Measurements from ENCODE around the gene UBALD1. TPM values are rescaled to one million over a fixed set of nuclear protein-coding genes. Genes with fewer than 3 reads are reported as not detected.

The UBALD1 gene
- 6.7 TPM for polyA plus RNA-seq

DNA sequence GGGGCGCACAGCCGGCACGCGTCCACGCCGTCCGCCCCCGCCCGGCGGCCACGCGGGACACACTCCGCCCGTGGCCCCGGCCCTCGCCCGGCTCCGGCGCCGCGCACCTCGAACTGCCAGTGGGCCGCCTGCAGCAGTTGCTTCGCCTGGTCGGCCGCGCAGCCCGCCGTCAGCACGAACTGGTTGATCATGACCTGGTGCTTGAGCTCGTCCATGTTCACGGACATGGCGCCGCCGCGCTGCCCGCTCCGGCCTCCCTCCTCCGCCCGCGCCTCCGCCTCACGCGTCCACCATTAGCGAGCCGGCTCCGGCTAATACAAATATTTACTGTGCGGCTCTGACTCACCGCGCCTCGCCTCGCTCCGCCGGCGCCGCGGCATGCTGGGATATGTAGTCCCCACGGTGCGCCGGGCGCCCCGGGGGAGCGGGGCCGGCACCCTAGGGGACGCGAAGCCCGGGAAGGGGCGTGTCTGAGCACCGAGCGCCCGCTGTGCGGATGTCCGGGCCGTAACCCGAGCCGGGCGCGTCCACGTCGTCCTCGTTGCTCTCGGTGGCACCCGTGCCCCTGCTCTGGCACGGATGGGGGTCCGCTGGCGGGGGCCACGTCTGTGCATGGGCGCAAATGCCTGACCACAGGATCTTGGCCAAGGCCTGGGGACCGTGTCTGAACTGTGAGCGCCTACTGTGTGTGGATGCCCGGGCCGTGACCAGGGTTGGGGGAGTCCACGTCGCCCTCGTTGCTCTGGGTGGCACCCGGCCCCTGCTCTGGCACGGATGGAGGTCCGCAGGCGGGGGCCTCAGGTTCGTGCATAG is at the start of gene UBALD1:
UBALD1 (minus strand) TSS at position 318 of the 813 bp plus-strand sequence; CDS start at position 227, 91 bp downstream.
- Mint-ChIP-seq H3K4me1 (peaks cover 9 to 10% (median 9%) of the 10 kb centered on the region in 3 donors), H3K27me3 (no peaks in the 10 kb centered on the region), H3K4me3 (peak within 1 kb of the TSS; percentile 93 to 99 (median 96)), H3K36me3 (no peaks in the 10 kb centered on the region), H3K27ac (peak within 1 kb of the TSS; percentile 93 to 98 (median 93)), H3K9me3 (no peaks in the 10 kb centered on the region)

DNA sequence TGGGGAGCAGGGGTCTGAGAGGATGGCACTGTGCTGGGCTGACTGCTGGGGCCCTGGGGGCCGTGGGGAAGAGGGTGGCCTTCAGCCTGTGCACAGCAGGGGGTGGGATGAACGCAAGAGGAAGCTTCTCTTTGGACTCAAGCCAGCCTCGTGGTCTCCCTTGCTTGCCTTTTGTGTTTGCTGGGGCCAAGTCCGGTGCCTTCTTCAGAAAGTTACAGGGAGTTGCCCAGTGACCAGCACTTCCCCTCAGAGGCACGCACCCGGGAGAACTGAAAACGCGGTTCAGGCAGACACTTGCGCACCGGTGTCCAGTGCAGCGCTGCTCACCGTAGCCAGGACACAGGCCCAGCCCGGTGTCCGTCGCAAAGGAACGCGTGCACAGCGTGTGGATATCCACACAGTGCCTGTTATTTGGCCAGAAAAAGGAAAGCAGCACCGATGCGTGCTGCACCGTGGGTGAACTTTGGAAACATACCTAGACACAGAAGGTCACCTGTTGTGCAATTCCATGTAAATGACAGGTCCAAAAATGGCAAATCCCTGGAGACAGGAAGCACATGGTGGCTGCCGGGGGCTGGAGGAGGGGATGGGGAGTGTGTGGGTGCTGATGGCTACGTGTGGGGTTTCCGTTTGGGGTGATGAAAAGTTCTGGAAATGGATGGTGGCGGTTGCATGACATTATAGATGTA is 49.2 kb upstream of the UBALD1 start:
- Mint-ChIP-seq H3K27ac (peak overlapping the region in 2 of 3 donors; percentile 65 to 71), H3K9me3 (no peaks in the 10 kb centered on the region), H3K36me3 (no peaks in the 10 kb centered on the region), H3K4me3 (peak overlapping the region in 1 of 4 donors; percentile 87), H3K4me1 (peaks cover 0 to 14% (median 14%) of the 10 kb centered on the region in 3 donors), H3K27me3 (no peaks in the 10 kb centered on the region)

DNA sequence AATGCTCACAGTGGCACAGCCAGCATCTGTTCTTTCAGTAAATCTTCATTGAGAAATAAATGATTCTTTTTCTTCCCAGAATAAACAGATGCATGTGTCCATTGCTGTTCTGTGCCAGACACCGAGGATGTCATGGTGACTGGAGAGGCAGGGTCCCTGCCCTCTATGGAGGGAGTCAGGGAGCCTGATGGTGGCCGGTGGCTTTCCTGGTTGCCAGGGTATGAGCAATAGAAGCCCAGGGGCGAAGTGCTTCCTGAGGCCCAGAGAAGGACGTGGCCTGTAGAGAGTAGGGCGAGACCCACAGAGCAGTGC is 48.7 kb upstream of the UBALD1 start:
- Mint-ChIP-seq H3K36me3 (no peaks in the 10 kb centered on the region), H3K4me1 (peaks cover 0 to 14% (median 14%) of the 10 kb centered on the region in 3 donors), H3K27me3 (no peaks in the 10 kb centered on the region), H3K9me3 (no peaks in the 10 kb centered on the region), H3K4me3 (no peak overlapping the region), H3K27ac (peak overlapping the region in 1 of 3 donors; percentile 40)

DNA sequence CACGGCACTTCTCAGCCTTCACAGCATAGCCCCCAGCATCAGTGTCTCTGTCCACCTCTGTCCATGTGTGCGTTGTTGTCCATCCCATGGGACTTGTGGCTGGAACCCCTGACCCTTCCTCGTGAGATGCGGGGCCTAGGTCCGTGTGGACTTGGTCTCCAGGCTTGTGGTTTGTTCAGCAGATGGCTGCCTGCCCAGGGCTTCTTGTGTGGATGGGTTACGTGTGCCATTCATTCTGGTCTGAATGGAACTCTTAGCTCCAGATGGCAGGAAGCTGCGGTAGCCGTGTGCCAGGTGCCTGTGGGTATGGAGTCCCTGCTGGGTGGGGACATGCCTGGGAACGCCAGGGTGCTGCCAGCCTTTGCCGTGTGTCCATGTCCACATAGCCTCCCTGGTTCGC is 47.0 kb upstream of the UBALD1 start:
- Mint-ChIP-seq H3K27ac (peak overlapping the region in 1 of 3 donors; percentile 39), H3K27me3 (no peaks in the 10 kb centered on the region), H3K4me1 (peaks cover 0 to 14% (median 14%) of the 10 kb centered on the region in 3 donors), H3K36me3 (no peaks in the 10 kb centered on the region), H3K9me3 (no peaks in the 10 kb centered on the region), H3K4me3 (no peak overlapping the region)

DNA sequence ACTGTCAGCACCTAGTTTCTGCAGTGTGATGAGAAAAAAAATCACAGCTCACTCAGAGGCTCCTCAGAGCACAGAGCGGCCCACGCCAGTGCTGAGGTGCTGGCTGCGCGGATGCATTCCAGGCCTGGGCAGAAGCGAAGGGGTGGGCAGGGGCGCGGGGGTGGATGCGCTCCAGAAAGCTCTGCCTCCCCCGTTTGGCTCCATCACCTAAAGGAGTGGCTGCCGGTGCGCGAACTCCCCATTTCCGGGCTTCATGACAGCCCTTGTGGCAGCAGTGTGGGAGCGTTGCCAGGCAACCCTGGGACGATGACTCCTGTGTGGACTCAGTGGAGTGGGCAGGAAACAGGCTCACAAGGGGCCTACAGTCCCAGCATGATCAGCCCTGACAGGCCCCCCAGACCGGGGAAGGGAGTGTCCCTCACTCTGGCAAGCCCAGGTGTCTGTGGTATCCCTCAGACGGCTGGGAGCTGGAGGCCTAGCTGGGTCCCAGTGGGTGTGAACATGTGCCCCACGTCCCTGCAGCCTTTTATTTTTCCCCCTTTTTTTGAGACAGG is 45.8 kb upstream of the UBALD1 start:
- Mint-ChIP-seq H3K9me3 (no peaks in the 10 kb centered on the region), H3K4me3 (no peak overlapping the region), H3K4me1 (peaks cover 0 to 14% (median 14%) of the 10 kb centered on the region in 3 donors), H3K27me3 (no peaks in the 10 kb centered on the region), H3K36me3 (no peaks in the 10 kb centered on the region), H3K27ac (peak overlapping the region in 1 of 3 donors; percentile 39)

DNA sequence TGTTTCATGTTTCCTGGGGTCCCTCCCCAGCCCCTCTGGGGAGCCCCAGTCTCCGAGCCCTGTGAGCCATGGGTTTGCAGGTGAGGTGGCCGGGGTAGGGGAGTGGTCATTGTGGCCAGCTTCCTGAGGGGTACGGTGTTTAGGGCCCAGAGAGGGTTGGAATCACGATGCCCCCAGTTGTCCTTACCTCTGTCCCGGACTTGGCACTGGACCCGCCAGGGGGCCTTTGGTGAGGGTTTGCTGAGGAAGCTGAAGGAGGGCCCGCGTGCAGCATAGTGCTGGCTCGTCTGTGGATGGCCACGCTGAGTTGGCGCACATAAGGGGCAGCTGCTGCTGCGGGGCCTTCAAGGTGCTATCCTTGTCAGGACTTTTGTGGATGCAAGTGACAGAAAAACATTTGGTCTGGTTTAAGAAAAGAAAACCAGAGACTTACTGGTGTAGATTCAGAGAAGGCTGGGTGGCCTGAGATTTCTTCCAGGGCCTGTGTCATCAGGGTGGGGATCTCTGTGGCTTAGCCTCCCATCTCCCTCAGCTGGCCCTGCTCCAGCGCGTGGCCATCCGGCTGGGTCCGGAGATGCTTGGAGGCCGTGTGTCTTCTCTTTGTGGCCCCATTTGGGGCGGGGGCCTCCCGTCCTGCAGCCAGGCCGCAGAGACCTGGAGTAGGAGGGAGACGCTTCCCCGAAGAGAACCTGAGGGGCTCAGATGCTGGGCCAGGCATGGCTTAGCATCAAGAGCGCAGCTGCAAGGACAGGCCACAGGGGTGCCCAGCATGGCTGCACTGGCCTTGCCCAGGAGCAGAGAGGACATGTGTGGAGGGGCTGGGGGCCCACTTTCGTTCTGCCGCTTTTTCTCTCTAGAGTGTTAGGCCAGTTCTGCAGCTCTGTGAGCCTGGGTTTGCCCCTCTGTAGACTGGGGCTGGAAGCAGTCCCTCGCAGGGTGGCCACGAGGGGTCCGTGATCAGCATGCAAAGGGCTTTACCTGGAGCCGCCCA is 45.0 kb upstream of the UBALD1 start:
- H3K36me3 Mint-ChIP-seq = no peaks in the 10 kb centered on the region
- H3K27ac Mint-ChIP-seq = peak overlapping the region in 1 of 3 donors; percentile 39
- peaks cover 0 to 11% (median 9%) of the 10 kb centered on the region in 3 donors for H3K4me1 Mint-ChIP-seq
- H3K27me3 Mint-ChIP-seq = no peaks in the 10 kb centered on the region
- no peaks in the 10 kb centered on the region for H3K9me3 Mint-ChIP-seq
- H3K4me3 Mint-ChIP-seq = no peak overlapping the region

DNA sequence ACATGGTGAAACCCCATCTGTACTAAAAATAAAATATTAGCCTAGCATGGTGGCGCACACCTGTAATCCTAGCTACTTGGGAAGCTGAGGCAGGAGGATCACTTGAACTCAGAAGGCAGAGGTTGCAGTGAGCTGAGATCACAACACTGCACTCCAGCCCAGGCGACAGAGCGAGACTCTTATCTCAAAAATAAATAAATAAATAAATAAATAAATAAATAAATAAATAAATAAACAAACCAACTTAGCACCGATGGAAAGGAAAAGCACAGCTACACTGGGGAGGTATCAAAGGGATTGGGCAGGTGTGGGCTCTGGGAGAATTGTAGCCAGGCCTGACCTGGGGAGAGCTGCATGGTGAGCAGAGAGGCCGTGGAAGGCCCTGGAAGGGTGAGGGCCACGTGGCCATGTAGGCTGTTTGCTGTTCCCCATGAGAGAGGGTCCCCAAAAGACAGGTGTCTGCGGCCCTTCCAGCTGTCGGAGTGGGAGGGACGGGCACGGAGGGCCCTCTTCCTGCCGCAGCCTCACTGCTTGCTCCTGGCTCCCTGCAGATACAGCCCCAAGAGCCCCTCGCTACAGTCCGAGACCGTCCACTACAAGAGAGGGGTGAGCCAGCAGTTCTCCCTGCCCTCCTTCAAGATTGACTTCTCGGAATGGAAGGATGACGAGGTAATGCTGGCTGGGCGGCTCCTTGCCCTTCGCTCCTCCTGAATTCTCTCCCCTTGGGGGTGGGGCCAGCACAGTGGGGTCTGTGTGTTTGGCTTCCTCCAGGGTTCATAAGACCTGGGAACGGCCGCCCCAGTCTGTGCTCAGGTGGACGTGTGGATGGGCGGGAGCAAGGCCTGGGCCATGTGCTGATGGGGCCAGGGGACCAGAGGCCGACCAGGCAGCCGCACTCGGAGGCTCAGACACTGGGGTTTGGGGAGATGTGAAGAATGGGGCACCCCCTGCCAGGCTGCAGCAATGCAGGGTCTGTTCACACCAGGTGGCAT is 42.3 kb upstream of the UBALD1 start:
- H3K27ac Mint-ChIP-seq = no peak overlapping the region
- H3K36me3 Mint-ChIP-seq = no peaks in the 10 kb centered on the region
- H3K27me3 Mint-ChIP-seq = no peaks in the 10 kb centered on the region
- no peaks in the 10 kb centered on the region for H3K9me3 Mint-ChIP-seq
- peaks cover 0 to 2% (median under 1%) of the 10 kb centered on the region in 3 donors for H3K4me1 Mint-ChIP-seq
- no peak overlapping the region for H3K4me3 Mint-ChIP-seq

DNA sequence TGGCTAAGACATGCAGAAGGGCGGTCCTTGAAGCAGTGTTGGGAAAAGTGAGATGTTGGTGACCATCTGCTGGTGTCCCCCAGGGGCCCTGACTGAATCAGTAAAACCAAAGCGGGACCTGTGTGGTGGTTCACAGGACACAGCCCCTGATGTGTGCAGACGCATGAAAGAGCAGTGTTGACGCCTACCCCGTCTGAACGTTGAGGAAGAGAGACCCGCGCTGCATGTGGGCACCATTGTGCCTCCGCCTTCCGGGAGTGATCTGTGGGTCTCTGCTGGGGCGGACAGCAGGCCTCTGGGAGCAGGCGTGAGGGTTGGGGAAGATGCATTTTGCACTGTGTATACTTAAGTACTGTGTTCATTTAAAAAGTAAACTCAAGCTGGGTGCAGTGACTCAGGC is 41.5 kb upstream of the UBALD1 start:
- Mint-ChIP-seq H3K4me3 (no peak overlapping the region), H3K9me3 (no peaks in the 10 kb centered on the region), H3K36me3 (peaks cover 2% of the 10 kb centered on the region), H3K4me1 (peaks cover 0 to 10% (median 5%) of the 10 kb centered on the region in 3 donors), H3K27ac (no peak overlapping the region), H3K27me3 (no peaks in the 10 kb centered on the region)

DNA sequence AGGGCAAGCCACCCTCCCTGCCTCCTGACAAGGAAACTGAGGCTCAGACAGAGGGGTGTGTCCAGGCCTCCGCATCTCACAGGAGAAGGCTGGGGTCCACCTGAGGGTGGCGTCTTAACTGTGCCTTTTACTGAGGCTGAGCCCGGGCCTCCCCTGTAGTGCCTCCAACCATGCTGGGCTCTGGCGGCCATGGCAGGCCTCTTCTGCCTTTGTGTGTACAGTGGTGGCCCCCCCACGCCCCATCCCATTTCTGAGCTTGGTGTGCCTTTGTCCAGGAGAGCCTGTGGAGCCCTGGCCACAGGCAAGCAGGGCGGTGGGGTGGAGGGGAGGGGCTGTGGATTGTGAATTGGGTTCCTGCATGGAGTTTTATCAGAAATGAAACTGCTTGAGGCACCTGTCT is 41.1 kb upstream of the UBALD1 start:
- Mint-ChIP-seq H3K9me3 (no peaks in the 10 kb centered on the region), H3K27me3 (no peaks in the 10 kb centered on the region), H3K4me1 (peaks cover 0 to 10% (median 5%) of the 10 kb centered on the region in 3 donors), H3K4me3 (no peak overlapping the region), H3K36me3 (peaks cover 2% of the 10 kb centered on the region), H3K27ac (no peak overlapping the region)

DNA sequence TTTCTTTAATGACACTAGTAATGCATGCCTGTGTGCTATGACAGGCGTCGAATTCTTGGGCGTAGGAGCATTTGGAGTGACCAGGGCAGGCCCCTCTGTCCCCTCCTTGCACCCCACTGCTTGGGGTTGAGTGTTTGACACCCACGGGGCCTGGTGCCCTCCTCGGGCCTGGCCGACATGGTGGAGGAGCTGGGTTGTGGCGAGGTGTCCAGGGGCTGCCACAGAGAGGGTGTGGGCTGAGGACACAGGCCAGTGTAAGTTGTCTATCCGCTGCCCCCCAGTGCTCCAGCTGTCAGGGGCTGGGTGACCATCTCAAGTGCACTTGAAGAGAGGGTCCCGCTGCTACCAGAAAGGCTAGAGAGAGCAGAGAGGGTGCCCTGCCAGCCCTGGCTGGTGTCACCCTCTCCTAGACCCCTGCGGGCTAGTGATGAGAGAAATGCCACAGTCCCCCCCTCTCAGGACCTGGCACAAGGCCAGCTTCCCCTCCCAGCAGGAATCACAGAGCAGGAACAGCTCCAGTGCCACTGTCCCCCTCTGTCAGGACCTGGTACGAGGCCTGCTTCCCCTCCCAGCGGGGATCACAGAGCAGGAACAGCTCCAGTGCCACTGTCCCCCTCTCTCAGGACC is 40.4 kb upstream of the UBALD1 start:
- no peak overlapping the region for H3K4me3 Mint-ChIP-seq
- no peaks in the 10 kb centered on the region for H3K27me3 Mint-ChIP-seq
- H3K4me1 Mint-ChIP-seq = peaks cover 0 to 12% (median 7%) of the 10 kb centered on the region in 3 donors
- peaks cover 2% of the 10 kb centered on the region for H3K36me3 Mint-ChIP-seq
- H3K27ac Mint-ChIP-seq = no peak overlapping the region
- no peaks in the 10 kb centered on the region for H3K9me3 Mint-ChIP-seq

DNA sequence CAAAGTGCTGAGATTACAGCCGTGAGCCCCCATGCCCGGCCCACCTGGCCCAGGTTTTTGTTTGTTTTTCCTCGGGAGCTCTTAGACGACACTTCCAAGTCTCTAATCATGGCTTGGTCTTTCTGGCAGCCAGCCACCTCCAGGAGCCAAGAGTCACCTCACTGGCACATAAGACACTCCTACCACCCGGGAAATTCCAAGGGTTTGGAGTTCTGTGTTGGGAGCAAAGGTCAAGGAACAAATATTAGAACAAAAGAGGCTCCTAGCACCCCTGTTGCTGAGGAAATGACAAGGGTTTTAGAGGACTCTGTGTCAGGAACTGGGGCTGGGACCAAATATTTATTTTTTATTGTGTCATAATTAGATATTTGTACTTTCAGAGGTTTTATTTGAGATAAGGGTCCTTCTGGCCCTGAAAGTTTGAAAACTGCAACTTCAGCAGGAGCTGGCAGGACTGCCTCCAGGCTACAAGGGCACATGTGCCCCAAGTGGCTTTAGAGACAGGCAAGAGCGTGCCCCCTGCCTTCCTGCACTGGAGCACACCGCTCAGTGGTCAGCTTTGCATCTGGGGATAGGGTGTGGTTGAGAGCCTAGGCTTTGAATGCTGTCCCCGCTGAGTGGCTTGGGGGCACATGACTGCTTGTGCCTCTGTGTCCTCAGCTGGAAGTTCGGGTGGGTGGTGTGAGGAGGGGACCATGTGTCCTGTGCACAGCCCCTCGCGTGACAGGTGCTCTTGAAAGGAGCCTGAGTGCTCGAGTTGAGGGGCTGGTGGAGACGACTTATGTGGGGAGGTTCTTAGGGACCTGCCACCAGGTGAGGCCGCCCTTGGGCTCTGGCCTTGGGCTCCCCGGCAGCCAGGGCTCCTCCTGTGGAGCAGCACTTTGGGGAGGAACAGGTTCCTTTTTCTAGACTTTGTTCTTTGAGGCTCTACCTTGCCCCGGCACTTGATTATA is 39.6 kb upstream of the UBALD1 start:
- Mint-ChIP-seq H3K9me3 (no peaks in the 10 kb centered on the region), H3K36me3 (peaks cover 2% of the 10 kb centered on the region), H3K27ac (no peak overlapping the region), H3K27me3 (no peaks in the 10 kb centered on the region), H3K4me3 (no peak overlapping the region), H3K4me1 (peaks cover 4 to 12% (median 10%) of the 10 kb centered on the region in 3 donors)

DNA sequence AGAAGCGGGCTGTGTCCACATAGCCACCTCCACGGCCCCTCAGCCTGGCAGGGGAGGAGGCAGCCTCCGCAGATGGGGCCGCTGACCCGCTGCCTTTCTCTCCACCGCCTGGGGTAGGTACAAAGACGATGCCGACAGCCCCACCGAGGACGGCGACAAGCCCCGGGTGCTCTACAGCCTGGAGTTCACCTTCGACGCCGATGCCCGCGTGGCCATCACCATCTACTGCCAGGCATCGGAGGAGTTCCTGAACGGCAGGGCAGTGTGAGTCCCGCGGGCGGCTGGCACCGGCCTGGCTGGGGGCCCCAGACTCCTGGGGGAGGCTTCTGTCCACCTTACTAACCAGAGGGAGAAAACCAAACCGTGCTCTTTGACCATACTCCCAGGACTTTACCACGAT is 37.9 kb upstream of the UBALD1 start:
- H3K27me3 Mint-ChIP-seq = no peaks in the 10 kb centered on the region
- peaks cover 2% of the 10 kb centered on the region for H3K36me3 Mint-ChIP-seq
- no peaks in the 10 kb centered on the region for H3K9me3 Mint-ChIP-seq
- no peak overlapping the region for H3K4me3 Mint-ChIP-seq
- peaks cover 9 to 15% (median 12%) of the 10 kb centered on the region in 3 donors for H3K4me1 Mint-ChIP-seq
- H3K27ac Mint-ChIP-seq = no peak overlapping the region

Data from IgD-negative memory B cell (primary cell).